Measurements from ENCODE around the gene THOC1. TPM values are rescaled to one million over a fixed set of nuclear protein-coding genes. Genes with fewer than 3 reads are reported as not detected.

The THOC1 gene
- total RNA-seq, 1 experiment from 2014 or later = 33.3 TPM

DNA sequence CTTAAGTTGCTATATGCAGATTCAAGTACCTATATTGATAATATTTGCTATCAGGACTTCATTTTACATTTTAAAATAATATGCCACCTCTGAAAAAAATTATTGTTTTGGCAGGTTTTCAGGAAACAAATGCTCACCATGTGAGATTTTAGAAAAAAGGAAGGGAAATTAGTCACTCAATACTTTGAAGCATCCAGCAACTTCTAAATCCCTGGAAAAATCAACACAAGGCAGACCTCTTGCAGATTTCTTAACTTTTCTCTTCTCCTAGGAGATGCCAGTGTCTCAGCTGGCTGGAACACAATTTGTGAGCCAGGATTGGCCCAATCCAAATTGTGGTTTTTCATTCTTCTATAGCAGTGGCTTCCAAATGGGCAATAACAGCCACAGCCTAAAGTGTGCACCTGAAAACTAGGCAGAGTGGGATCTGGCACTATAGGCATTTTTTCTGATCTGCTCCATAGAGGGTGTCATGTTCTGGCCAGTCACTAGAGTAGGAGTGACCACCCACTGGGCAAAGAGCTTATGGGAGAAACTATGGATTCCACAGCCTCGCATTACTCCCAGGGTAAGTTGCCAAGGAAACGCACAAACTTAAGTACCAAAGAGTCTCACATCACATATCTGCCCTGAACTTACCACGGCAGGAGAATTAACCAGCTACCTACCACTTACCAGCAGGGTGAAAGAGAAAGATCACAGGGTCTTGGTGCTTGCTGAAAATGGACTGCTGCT, 28.1 kb upstream of the THOC1 start:
- BruUV-seq (replicated peaks) = no TSS peak
- in situ Hi-C loops (cut with HindIII; ENCODE audit: low pct_unique_long_range_greater_than_20kb, low sequenced_read_pairs) = no loop called here
- Histone ChIP-seq H3K4me3 (ENCODE audit: low read depth in 2 of 2, low read length in 2 of 2) (no peak overlapping the region), H3K9me3 (ENCODE audit: control insufficient read depth, insufficient read depth, low read depth, low read length) (no peaks in the 10 kb centered on the region), H3K36me3 (ENCODE audit: control insufficient read depth, insufficient read depth, low read length) (no peaks in the 10 kb centered on the region), H3K27ac (ENCODE audit: low read length) (no peak overlapping the region), H3K27me3 (ENCODE audit: control insufficient read depth, insufficient read depth, low read length) (peaks cover 11% of the 10 kb centered on the region), H3K4me1 (ENCODE audit: control insufficient read depth, insufficient read depth, low read length) (no peaks in the 10 kb centered on the region)
- ChIA-PET POLR2A (no interaction called here), CTCF (no interaction called here)
- no peak for DNase-seq (ENCODE audit: low read depth, low spot score)
- TF ChIP-seq TCF7L2 (IDR thresholded peaks at IDR 0.05; ENCODE audit: low read depth, low read length) (no peak), SIN3A (IDR thresholded peaks at IDR 0.05; ENCODE audit: borderline replicate concordance, insufficient read depth, low read depth, low read length) (no peak), POLR2AphosphoS5 (IDR thresholded peaks at IDR 0.05; ENCODE audit: low read depth, low read length) (no peak), REST (IDR thresholded peaks at IDR 0.05; ENCODE audit: insufficient read depth in 1 of 2, low read depth in 2 of 2, low read length in 1 of 2) (no peak)
- TF ChIP-seq, protein P1, sequence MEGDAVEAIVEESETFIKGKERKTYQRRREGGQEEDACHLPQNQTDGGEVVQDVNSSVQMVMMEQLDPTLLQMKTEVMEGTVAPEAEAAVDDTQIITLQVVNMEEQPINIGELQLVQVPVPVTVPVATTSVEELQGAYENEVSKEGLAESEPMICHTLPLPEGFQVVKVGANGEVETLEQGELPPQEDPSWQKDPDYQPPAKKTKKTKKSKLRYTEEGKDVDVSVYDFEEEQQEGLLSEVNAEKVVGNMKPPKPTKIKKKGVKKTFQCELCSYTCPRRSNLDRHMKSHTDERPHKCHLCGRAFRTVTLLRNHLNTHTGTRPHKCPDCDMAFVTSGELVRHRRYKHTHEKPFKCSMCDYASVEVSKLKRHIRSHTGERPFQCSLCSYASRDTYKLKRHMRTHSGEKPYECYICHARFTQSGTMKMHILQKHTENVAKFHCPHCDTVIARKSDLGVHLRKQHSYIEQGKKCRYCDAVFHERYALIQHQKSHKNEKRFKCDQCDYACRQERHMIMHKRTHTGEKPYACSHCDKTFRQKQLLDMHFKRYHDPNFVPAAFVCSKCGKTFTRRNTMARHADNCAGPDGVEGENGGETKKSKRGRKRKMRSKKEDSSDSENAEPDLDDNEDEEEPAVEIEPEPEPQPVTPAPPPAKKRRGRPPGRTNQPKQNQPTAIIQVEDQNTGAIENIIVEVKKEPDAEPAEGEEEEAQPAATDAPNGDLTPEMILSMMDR (IDR thresholded peaks at IDR 0.05) = no peak
- ATAC-seq = no peak
- intact Hi-C loops (cut with micrococcal nuclease; ENCODE audit: unreplicated experiment) = no loop called here

DNA sequence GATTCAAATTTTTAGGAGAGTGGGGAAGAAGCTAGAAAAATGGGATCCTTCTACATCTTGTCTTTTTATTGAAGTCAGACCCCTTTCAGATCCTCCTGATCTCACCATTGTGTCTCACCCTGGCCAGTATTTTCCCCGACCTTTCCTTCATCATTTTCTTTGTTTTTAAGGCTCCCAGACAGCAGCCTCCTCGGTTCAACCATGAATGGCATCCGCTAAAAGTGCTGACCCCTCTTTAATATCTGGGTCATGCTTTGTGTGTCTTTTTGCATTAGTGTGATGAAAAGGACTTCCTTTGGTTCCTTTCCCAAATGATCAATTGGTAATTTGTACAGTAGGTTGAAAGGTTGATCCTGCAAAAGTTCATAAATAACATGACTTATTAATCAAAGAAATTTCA, 26.7 kb upstream of the THOC1 start:
- in situ Hi-C loops (cut with HindIII; ENCODE audit: low pct_unique_long_range_greater_than_20kb, low sequenced_read_pairs) (no loop called here), intact Hi-C loops (cut with micrococcal nuclease; ENCODE audit: unreplicated experiment) (no loop called here)
- no peak for TF ChIP-seq SIN3A (IDR thresholded peaks at IDR 0.05; ENCODE audit: borderline replicate concordance, insufficient read depth, low read depth, low read length)
- no peak for TF ChIP-seq REST (IDR thresholded peaks at IDR 0.05; ENCODE audit: insufficient read depth in 1 of 2, low read depth in 2 of 2, low read length in 1 of 2)
- TF ChIP-seq POLR2AphosphoS5 (IDR thresholded peaks at IDR 0.05; ENCODE audit: low read depth, low read length) = no peak
- no peak for TF ChIP-seq TCF7L2 (IDR thresholded peaks at IDR 0.05; ENCODE audit: low read depth, low read length)
- TF ChIP-seq, protein P1 (IDR thresholded peaks at IDR 0.05) = no peak
- no peaks in the 10 kb centered on the region for H3K36me3 ChIP-seq (ENCODE audit: control insufficient read depth, insufficient read depth, low read length)
- no peaks in the 10 kb centered on the region for H3K4me1 ChIP-seq (ENCODE audit: control insufficient read depth, insufficient read depth, low read length)
- H3K9me3 ChIP-seq (ENCODE audit: control insufficient read depth, insufficient read depth, low read depth, low read length) = no peaks in the 10 kb centered on the region
- POLR2A ChIA-PET = no interaction called here
- peaks cover 11% of the 10 kb centered on the region for H3K27me3 ChIP-seq (ENCODE audit: control insufficient read depth, insufficient read depth, low read length)
- BruUV-seq (replicated peaks) = no TSS peak
- DNase-seq (ENCODE audit: low read depth, low spot score) (no peak), ATAC-seq (no peak)
- CTCF ChIA-PET = interaction anchor here (0.5 kb wide), 1 partner anchor 302 kb away, joined by 4 read pairs; the partner anchor contains the start of gene CLUL1
- H3K27ac ChIP-seq (ENCODE audit: low read length) = no peak overlapping the region
- no peak overlapping the region for H3K4me3 ChIP-seq (ENCODE audit: low read depth in 2 of 2, low read length in 2 of 2)

Data from Panc1 (cell line).